GM18868 (cell line): ENCODE measurements around the gene SIRPB1.
"Not testable (repeated sequence)": the region's sequence is repeated elsewhere in the genome, so short reads cannot be mapped to it uniquely, and the experiment has no call there.

Source experiments
- ATAC-seq: cut with Tn5 transposase; IDR thresholded peaks from one replicate; pipeline ENCODE4 v1.9.1; 2021; ENCODE audit warnings: mild to moderate bottlenecking, moderate library complexity; ENCODE audit not compliant: unreplicated experiment

Gene SIRPB1

DNA sequence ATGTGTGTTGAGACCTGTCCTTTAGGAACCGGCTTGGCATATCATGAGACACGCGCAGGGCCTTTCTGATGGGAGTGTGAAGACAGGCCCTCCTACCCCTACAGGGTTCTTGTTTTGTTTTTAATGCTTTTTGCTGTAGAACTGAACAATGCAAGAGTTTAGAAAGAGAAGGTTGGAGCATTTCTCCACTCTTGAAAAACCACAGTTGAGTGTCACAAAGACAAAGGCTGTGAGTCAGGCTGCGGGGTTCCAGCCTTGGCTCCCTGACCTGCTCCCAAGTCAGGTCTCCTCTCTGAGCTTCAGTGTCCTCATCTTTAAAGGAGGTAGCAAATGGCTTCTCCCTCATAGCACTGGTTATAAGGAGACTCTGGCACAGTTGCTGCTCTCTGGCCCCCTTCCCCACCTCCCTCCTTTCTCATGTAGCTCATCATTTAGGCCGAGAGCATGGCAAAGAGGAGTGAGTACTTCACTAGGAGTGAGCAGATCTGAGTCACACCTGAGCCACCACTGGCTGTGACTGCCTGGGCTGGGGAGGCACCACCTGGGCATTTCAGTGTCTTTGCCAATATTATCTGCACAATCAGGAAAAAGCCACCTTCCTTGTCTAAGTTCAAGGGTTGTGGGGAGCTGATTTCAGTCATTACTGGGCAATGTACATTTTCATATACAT, 11.0 kb downstream of the SIRPB1 start:
- not testable (repeated sequence) for ATAC-seq

DNA sequence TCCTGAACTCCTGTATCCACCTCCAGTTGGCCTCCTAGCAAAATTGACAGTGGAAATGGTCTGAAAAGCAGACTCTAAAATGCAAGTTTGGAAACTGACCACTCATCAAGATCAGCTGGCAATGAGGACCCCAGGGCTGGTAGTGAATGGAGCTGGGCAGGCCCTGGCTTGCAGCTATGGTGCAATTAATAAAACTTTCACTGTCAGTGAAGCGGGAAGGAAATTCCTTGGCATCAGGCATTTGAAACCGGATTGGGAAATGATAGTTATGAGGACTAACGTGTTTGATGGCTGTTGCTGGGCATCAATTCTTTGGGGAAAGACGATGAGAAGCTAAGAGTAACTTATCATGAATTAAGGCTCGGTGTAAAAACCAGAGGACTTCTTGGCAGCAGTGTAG, 19.1 kb downstream of the SIRPB1 start:
- ATAC-seq: no peak

DNA sequence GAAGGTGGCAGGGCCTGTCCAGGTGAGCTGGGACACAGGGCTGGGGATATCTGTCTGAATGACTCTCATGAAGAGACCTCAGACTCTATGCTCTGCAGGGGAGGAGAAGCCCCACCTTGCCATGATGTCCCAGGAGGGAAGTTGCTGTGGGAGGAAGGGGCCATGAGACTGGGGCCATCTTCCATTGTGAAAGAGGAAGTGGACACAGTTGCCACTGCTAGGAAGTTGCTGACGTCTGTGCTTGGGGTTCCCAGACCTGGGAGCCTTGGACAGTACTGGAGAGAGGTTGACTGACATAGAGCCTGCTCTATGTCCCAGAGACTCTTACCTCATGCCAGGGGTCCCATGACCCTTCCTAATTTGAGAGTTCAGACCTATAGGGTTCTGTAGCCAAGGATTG, 24.5 kb downstream of the SIRPB1 start:
- ATAC-seq: no peak

DNA sequence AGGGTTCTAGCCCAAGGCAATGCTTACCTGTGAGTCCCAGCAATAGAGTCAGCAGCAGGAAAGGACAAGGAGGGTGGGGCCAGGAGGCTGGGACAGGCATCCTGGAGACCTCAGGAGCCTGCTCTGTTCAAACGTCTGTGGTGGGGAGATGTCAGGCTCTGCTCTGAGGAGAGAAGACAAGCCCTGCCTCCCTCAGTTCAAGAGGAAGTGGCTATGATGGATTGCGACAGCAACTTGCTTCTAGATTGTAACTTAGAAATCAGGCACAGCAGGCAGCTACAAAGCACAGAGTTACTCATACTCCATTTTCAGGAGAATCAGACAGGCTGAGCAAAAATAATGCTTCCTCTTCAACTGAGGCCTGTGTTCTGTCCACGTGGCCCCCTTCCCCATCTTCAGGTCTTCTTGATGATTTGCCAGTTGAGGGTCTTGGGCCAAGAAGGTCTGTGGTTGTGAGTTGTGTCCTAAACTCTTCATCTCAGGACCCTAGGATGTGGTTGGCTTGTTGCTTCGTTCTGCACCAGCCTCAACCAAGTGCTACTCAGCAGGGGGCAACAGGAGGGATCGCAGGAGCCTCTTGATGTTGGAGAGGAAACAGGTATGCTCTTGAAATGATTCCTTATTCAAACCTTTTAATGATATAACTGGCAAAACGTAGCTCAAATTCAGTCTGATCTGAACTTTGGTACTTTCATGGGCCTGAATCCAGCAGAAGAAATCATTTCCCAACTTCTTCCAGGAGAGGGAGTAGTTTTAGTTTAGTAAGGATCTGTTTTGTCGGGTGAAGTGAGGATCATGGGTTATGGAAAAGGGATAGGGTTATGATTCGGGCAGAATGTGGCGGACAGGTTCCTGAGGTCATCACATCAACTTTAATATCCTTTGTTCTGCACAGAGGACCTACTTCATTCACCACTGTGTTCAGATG, 31.0 kb downstream of the SIRPB1 start:
- ATAC-seq: no peak

DNA sequence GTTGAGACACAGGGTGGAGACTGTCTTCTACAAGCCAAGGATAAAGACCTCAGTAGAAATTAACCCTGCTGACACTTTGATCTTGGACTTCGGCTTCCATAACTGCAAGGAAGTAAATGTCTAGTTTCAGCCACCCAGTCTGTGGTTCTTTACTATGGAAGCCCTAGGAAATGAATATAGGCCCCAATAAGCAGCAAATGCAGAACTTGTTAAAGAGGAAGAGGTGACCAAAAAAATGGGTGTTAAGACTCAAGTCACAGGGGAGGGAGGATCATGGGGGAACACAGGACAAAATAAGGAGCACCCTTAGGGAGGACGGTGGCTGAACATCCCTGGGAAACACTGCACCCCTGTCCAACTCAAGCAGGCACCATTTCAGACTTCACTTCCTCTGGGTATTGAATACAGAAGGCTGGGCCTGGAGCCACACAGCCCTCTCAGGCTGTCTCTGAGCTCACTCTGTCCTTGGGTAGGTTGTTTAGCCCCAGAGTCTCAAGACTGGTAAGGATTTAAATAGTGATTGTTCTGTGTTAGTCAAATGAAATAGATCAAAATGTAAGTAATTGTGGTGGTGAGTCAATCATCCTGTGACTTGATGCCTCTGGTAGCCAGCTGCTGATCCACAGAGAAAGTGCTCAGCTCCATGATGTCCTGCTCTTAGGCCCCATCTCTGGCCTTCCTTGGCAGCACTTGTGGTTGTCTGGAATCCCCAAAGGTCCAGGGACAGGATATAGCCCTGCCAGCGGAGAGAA, 31.9 kb downstream of the SIRPB1 start:
- no peak for ATAC-seq

DNA sequence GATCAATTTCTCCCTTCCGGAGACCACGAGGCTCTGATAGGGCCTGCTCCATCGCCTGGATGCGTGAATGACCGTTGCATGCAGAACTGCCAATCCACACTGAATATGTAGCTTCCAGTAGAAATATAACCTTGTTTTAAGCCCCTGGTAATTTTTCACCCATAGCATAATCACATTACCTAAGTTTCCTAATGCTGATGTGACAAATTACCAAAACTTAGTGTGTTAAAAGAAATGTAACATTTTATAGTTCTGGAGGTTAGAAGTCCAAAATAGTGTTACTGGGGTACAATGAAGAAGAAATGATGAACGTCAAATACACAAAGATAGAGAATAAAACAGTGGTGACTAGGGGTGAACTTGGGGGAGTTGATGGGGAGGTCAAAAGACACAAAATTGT, 40.3 kb downstream of the SIRPB1 start:
- ATAC-seq: no peak

DNA sequence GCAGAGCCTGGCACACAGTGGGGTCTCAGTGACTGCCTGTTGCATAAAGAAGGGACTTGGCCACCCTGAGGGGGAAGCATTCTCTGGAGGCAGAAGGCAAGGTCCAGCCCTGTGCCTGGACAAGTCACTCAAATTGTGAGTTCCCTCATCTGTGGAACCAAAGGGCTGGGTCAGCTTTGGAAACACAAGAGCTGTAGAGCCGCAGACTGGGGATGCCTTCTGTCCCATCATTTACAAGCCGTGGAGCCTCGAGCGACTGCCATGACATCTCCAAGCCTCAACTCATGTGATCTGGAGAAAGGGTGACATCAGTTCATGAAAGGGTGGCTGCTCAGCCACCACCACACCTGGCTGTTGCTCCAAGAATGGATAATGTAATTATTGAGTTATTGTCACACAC, 41.9 kb downstream of the SIRPB1 start:
- no peak for ATAC-seq

DNA sequence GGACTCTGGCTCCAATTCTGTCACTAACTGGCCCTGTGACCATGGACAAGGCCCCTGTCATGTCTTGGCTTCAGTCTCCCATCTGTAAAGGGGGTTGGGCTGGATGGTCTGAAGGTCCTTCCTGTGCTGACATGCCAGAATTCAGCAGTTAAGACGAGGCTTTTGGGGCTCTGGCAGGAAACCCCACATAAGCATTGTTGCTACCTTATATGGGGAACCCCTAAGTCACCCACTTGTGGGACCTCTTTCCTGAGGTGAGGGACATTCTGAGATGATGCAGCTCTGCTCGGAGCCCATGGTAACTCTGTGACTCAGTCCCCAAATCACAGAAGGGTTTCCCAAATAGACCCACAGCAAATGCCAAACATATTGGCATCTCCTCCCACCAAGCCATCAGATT, 42.5 kb downstream of the SIRPB1 start:
- ATAC-seq: not testable (repeated sequence)

DNA sequence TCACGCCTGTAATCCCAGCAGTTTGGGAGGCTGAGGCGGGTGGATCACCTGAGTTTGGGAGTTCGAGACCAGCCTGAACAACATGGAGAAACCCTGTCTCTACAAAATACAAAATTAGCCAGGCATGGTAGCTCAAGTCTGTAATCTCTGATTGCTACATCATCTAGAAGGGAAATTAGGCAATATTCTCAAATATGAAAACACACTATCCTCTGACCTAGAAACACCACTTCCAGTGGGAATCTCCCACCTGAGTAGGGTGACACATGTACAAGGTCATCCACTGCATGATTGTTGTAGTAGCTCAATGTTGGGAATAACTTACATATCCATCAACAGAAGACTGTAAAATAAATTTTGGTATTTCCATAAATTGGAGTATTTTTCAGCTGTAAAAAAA, 43.2 kb downstream of the SIRPB1 start:
- ATAC-seq: no peak

DNA sequence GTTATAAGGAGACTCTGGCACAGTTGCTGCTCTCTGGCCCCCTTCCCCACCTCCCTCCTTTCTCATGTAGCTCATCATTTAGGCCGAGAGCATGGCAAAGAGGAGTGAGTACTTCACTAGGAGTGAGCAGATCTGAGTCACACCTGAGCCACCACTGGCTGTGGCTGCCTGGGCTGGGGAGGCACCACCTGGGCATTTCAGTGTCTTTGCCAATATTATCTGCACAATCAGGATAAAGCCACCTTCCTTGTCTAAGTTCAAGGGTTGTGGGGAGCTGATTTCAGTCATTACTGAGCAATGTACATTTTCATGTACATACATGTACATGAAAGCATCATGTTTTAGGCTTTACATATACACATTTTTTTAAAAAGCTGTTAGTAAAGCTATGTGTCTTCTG, 43.8 kb downstream of the SIRPB1 start:
- ATAC-seq: not testable (repeated sequence)

DNA sequence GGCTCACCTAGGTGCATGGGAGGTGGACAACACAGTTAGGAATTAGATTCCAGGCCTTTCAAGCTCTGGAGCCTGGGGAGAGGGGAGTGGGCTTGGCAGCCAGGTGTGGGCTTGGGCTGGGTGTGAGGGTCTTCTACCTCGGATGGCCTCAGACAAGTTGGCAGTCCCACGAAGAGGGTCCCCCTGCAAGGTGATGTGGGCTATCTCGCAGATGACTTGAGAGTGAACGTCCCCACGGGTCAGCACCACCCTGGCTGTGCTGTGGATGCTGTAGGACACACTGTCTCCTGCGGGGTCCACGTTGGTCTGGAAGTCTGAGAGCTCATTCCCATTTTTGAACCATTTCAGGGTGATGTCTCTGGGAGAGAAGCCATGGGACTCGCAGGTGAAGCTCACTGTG, 48.2 kb downstream of the SIRPB1 start:
- ATAC-seq: not testable (repeated sequence)
